Coronary artery (tissue), 2 donors: Measurements from ENCODE around the gene WDR19.
"Not testable (repeated sequence)": the region's sequence is repeated elsewhere in the genome, so short reads cannot be mapped to it uniquely, and the experiment has no call there.

Source experiments
- DNase-seq: peaks from one replicate; pipeline ENCODE4 v3.0.0-alpha.2; 2017; ENCODE audit warnings: low spot score
- H3K27ac ChIP-seq, 2 donors: fragments of 200-600 bp; sonication (generic); one replicate each; pipeline ENCODE4 v1.5.1; 2016 to 2019
- H3K4me3 ChIP-seq: fragments of 200-600 bp; sonication (generic); 2 replicates; pipeline ENCODE4 v1.5.1; 2016; ENCODE audit warnings: mild to moderate bottlenecking, moderate library complexity
- TF ChIP-seq, protein P1 (sequence below): fragments of 200-600 bp; sonication (generic); IDR thresholded peaks from one replicate; pipeline ENCODE4 v1.5.1; 2019; ENCODE audit warnings: antibody characterized with exemption

The WDR19 gene

DNA sequence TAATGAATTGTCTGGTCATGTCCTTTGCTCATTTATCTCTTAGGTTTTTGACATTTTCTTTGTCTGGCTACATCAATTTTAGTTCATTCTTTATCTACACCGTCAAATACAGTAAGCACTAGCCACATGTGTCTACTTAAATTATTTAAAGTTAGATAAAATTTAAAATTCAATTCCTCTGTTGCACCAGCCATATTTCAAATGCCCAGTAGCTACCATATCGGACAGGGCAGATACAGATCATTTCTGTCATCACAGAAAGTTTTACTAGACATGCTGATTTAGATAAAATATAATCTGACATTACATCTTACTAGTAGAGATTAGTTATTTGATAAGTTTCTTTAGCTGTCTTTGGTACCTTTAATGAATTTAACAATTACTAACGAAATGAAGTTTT lies 61.1 kb downstream of the WDR19 start:
- no peak overlapping the region for H3K27ac ChIP-seq
- DNase-seq = no peak
- no peak overlapping the region for H3K4me3 ChIP-seq
- TF ChIP-seq, protein P1, sequence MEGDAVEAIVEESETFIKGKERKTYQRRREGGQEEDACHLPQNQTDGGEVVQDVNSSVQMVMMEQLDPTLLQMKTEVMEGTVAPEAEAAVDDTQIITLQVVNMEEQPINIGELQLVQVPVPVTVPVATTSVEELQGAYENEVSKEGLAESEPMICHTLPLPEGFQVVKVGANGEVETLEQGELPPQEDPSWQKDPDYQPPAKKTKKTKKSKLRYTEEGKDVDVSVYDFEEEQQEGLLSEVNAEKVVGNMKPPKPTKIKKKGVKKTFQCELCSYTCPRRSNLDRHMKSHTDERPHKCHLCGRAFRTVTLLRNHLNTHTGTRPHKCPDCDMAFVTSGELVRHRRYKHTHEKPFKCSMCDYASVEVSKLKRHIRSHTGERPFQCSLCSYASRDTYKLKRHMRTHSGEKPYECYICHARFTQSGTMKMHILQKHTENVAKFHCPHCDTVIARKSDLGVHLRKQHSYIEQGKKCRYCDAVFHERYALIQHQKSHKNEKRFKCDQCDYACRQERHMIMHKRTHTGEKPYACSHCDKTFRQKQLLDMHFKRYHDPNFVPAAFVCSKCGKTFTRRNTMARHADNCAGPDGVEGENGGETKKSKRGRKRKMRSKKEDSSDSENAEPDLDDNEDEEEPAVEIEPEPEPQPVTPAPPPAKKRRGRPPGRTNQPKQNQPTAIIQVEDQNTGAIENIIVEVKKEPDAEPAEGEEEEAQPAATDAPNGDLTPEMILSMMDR = no peak

DNA sequence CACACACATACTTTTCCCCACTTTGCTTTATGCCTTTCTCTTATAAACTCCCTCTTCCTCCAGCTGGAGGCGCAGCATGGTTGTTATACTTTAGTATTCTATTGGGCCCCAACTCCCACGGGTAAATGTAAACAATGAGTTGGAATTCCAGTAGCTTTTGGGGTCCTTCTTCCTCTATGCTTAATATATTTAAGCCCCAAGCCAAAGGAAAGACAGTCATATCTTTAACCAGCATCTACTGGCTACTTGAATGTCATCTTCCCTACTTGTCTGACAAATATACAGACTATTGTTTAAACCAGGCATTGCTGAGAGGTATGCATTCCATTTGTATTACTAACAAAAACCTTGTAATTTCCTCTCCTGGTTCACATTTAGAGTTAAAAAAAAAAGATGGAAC lies 72.9 kb downstream of the WDR19 start:
- no peak overlapping the region for H3K4me3 ChIP-seq
- peak overlapping the region in 1 of 2 donors; percentile 44 for H3K27ac ChIP-seq
- DNase-seq = no peak
- TF ChIP-seq, protein P1 = no peak

DNA sequence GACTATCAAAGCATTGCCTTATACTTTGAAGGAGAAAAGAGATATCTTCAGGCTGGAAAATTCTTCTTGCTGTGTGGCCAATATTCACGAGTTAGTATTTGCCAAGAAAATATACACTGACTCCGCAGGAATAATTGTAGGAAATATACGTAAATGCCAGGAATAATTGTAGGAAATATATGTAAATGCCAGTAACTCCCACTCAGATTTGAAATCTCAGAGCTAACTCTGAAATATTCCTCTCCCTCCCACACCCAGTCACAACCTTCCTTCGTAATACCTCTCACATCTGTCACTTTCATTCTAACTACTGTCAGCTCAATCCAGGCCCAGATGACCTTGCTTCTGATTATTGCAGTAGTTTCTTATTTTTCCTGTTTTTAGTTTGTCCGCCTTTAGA lies 73.5 kb downstream of the WDR19 start:
- Histone ChIP-seq H3K4me3 (no peak overlapping the region), H3K27ac (peak overlapping the region; percentile 36 to 44)
- DNase-seq = no peak
- TF ChIP-seq, protein P1 = no peak

DNA sequence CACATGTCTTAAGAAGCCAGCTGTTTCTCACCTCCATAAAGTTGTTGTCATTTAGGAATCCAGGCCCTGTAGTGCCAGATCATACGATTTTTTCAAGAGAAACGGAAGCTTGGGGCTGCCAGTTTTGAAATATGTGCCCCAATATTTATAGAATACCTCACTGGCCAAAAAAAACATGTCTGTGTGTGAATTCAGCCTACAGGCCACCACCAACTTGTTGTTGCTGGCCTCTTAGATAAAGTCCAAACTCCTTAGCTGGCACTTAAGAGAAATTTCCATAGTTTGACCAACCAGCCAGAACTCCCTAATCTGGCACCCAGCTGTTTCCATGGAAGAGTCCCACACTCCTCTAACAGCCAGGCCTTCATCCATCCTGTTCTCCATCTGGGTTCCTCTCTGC lies 74.1 kb downstream of the WDR19 start:
- TF ChIP-seq, protein P1 = no peak
- no peak for DNase-seq
- Histone ChIP-seq H3K4me3 (no peak overlapping the region), H3K27ac (peak overlapping the region; percentile 36 to 44)

DNA sequence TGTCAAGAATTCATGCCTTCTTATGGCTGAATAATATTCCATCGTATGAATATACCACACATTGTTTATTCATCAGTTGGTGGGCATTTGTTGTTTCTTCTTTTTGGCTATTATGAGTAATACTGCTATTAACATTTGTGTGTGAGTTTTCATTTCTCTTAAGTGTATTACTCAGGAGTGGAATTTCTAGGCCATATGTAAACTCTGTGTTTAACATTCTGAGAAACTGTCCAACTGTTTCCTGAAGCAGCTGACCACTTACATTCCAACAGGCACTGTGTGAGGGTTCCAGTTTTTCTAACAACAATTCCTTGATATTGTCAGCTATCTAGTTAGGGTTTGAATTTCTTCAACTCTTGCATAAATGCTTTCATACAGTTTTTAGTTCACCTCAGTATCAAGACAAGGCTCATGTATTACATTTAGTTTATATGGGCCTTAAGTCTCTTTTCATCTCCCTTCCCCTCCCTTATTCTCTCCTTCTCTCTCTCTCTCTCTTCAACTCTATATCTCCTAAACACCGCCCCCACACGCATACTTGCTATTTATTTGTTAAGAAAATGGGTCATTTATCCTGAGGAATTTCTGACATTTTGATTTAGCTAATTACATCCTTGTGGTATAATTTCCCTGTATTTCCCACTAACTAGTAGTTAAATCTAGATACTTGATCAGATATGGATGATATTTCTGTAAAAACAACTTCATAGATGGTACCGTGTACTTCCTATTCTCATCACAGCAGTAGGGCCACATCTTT lies 77.4 kb downstream of the WDR19 start:
- Histone ChIP-seq H3K4me3 (no peak overlapping the region), H3K27ac (no peak overlapping the region)
- TF ChIP-seq, protein P1 = no peak
- DNase-seq = no peak

DNA sequence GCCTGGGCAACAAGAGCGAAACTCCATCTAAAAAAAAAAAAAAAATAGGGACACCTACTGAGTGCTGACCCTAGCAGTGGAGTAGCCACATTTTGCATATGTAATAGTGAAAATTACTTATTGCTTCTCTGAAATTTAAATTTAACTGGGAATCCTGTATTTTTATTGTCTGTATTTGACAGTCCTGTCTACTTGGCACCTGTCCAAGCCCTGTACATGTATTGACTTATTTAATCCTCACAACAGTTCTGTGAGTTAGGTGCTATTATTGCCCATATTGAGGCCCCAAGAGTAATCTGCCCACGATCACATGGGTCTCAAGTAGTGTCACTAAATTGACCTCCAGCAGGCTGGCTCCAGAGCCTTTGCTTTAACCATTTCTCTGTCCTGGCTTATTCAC lies 81.6 kb downstream of the WDR19 start:
- DNase-seq = no peak
- TF ChIP-seq, protein P1 = no peak
- no peak overlapping the region for H3K27ac ChIP-seq
- H3K4me3 ChIP-seq = no peak overlapping the region

DNA sequence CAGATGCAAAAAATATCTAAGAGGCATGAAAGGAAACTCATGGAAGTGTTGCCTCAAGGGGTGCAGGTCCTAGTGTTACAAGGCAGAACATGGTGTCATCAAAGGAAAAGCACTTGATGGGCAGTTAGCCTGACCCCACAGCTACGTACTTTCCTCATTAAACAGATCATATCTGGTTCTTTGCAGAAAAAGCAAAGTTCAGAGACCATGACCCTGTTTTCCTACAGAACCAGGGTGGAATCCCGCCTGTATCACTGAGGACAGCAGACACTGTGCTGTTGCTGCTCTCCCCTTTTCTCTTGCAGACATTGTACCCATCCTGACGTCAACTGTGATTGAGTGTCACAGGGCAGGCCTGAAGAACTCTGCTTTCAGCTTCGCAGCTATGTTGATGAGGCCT lies 92.2 kb downstream of the WDR19 start:
- H3K27ac ChIP-seq = no peak overlapping the region
- no peak overlapping the region for H3K4me3 ChIP-seq
- TF ChIP-seq, protein P1 = no peak
- no peak for DNase-seq

DNA sequence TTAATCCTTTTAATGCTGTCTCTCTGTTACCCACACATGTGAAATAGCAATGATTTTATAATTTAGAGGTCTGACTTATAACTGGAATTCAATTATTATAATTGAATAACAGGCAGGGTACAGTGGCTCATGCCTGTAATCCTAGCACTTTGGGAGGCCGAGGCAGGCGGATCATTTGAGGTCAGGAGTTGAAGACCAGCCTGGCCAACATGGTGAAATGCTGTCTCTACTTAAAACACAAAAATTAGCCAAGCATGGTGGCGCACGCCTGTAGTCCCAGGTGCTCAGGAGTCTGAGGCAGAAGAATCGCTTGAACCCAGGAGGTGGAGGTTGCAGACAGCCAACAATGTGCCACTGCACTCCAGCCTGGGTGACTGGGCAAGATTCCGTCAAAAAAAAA lies 95.3 kb downstream of the WDR19 start:
- not testable (repeated sequence) for H3K27ac ChIP-seq

More for the DNA sequence above, 95.3 kb downstream of the WDR19 start:
- H3K4me3 ChIP-seq, DNase-seq: not testable (repeated sequence)
